Breast epithelium (tissue), 4 donors: Measurements from ENCODE around the gene CYTIP. TPM values are rescaled to one million over a fixed set of nuclear protein-coding genes. Genes with fewer than 3 reads are reported as not detected.

Source experiments
- DNase-seq, 2 donors: peaks; one replicate each; pipeline ENCODE4 v3.0.0-alpha.2; 2019; ENCODE audit warnings: low spot score in 2 of 2
- H3K27ac ChIP-seq, 2 donors: fragments of 200-600 bp; sonication (generic) in 1 of 2; one replicate each; pipeline ENCODE4 v1.5.1; 2016 to 2019; ENCODE audit warnings: mild to moderate bottlenecking in 1 of 2
- H3K27me3 ChIP-seq, 2 donors: fragments of 200-600 bp; sonication (generic) in 1 of 2; one replicate each; pipeline versions ENCODE4 v1.5.1 to v1.6.0; 2017 to 2019; ENCODE audit warnings: control low read depth in 1 of 2, mild to moderate bottlenecking in 1 of 2
- H3K36me3 ChIP-seq: fragments of 200-600 bp; one replicate; pipeline ENCODE4 v1.5.1; 2019
- H3K4me1 ChIP-seq, 2 donors: fragments of 200-600 bp; sonication (generic); one replicate each; pipeline ENCODE4 v1.5.1; 2016 to 2019; ENCODE audit warnings: control low read depth in 1 of 2
- H3K4me3 ChIP-seq, 3 donors: fragments of 200-600 bp; sonication (generic); 1 replicate in 2 of 3; 2 replicates in 1 of 3; pipeline ENCODE4 v1.5.1; 2016 to 2019; ENCODE audit warnings: mild to moderate bottlenecking in 3 of 3, moderate library complexity in 2 of 3
- H3K9me3 ChIP-seq, 2 donors: fragments of 200-600 bp; sonication (generic) in 1 of 2; one replicate each; pipeline ENCODE4 v1.5.1; 2016 to 2019; ENCODE audit warnings: control low read depth in 1 of 2
- CTCF ChIP-seq, 3 donors: fragments of 450-650 bp; IDR thresholded peaks; one replicate each; pipeline ENCODE4 v1.5.1; 2016 to 2017; ENCODE audit warnings: antibody characterized with exemption in 3 of 3, mild to moderate bottlenecking in 3 of 3, moderate library complexity in 3 of 3
- POLR2A ChIP-seq: fragments of 450-650 bp; IDR thresholded peaks from one replicate; pipeline ENCODE4 v1.6.1; 2016; ENCODE audit warnings: antibody characterized with exemption, mild to moderate bottlenecking, moderate library complexity
- POLR2AphosphoS5 ChIP-seq, 3 donors: sonication (generic); formaldehyde crosslinking; IDR thresholded peaks; one replicate each; pipeline ENCODE4 v1.6.1; 2017; ENCODE audit warnings: antibody characterized with exemption in 3 of 3
- intact Hi-C: fragments of 100-400 bp; cut with DNase I; formaldehyde crosslinking; loops from one replicate; pipeline ENCODE4 v1.15.1; 2023; ENCODE audit warnings: low total_unique reads
- total RNA-seq, 3 donors: library from RNA; depleted of rRNA; stranded (reverse); fragments of >200 nt; gene quantifications; one replicate each; pipeline ENCODE4 v1.1.0, GENCODE V29; 2016

CYTIP gene
- total RNA-seq, 3 donors from 2014 or later, result 11.5 to 18.7 (median 16.8) TPM

- DNase-seq, result no peak
- Histone ChIP-seq H3K4me1 (no peaks in the 10 kb centered on the region), H3K36me3 (no peaks in the 10 kb centered on the region), H3K27ac (no peak overlapping the region), H3K9me3 (no peaks in the 10 kb centered on the region), H3K4me3 (no peak overlapping the region), H3K27me3 (no peaks in the 10 kb centered on the region)
- intact Hi-C loops, result no loop called here
- TF ChIP-seq CTCF (IDR thresholded peaks at IDR 0.05), result no peak
- no peak for TF ChIP-seq POLR2A
- TF ChIP-seq POLR2AphosphoS5 (IDR thresholded peaks at IDR 0.05), result no peak
Observed at GRCh38 chr2:157463002-157463401, 19.1 kb upstream of the CYTIP start.

GRCh38 chr2:157460897-157461296 is 17.0 kb upstream of the CYTIP start:
- intact Hi-C loops, result no loop called here
- no peaks in the 10 kb centered on the region for H3K36me3 ChIP-seq
- no peaks in the 10 kb centered on the region for H3K4me1 ChIP-seq
- no peak overlapping the region for H3K4me3 ChIP-seq
- H3K27ac ChIP-seq, result no peak overlapping the region
- TF ChIP-seq POLR2AphosphoS5 (IDR thresholded peaks at IDR 0.05) (no peak), POLR2A (no peak), CTCF (IDR thresholded peaks at IDR 0.05) (no peak)
- no peak for DNase-seq
- H3K9me3 ChIP-seq, result no peaks in the 10 kb centered on the region
- H3K27me3 ChIP-seq, result no peaks in the 10 kb centered on the region

GRCh38 chr2:157460384-157460837 is 16.5 kb upstream of the CYTIP start:
- intact Hi-C loops, result no loop called here
- DNase-seq, result no peak
- TF ChIP-seq POLR2AphosphoS5 (IDR thresholded peaks at IDR 0.05) (no peak), CTCF (IDR thresholded peaks at IDR 0.05) (no peak), POLR2A (no peak)
- Histone ChIP-seq H3K4me3 (no peak overlapping the region), H3K9me3 (no peaks in the 10 kb centered on the region), H3K27me3 (no peaks in the 10 kb centered on the region), H3K27ac (no peak overlapping the region), H3K36me3 (no peaks in the 10 kb centered on the region), H3K4me1 (no peaks in the 10 kb centered on the region)

GRCh38 chr2:157459486-157459885 is 15.6 kb upstream of the CYTIP start:
- Histone ChIP-seq H3K27me3 (no peaks in the 10 kb centered on the region), H3K9me3 (no peaks in the 10 kb centered on the region), H3K27ac (no peak overlapping the region), H3K4me3 (no peak overlapping the region), H3K36me3 (no peaks in the 10 kb centered on the region), H3K4me1 (no peaks in the 10 kb centered on the region)
- intact Hi-C loops, result no loop called here
- no peak for TF ChIP-seq POLR2A
- TF ChIP-seq POLR2AphosphoS5 (IDR thresholded peaks at IDR 0.05), result no peak
- no peak for TF ChIP-seq CTCF (IDR thresholded peaks at IDR 0.05)
- no peak for DNase-seq

- no peaks in the 10 kb centered on the region for H3K27me3 ChIP-seq
- H3K27ac ChIP-seq, result no peak overlapping the region
- H3K36me3 ChIP-seq, result no peaks in the 10 kb centered on the region
- no peaks in the 10 kb centered on the region for H3K4me1 ChIP-seq
- DNase-seq, result no peak
- no peak for TF ChIP-seq CTCF (IDR thresholded peaks at IDR 0.05)
- no peak for TF ChIP-seq POLR2AphosphoS5 (IDR thresholded peaks at IDR 0.05)
- TF ChIP-seq POLR2A, result no peak
- no peak overlapping the region for H3K4me3 ChIP-seq
- intact Hi-C loops, result no loop called here
- H3K9me3 ChIP-seq, result no peaks in the 10 kb centered on the region
Observed at GRCh38 chr2:157447741-157448140, 3.9 kb upstream of the CYTIP start.
